Fibroblast of lung (primary cell): ENCODE measurements around the gene CDH1. TPM values are rescaled to one million over a fixed set of nuclear protein-coding genes. Genes with fewer than 3 reads are reported as not detected.

Source experiments
- DNase-seq, 2 donors: peaks; one replicate each; pipeline versions ENCODE4 v3.0.0 to v3.0.0-alpha.2; 2010; ENCODE audit warnings: low read depth in 2 of 2
- H2AFZ ChIP-seq: 2 replicates; pipeline ENCODE4 v1.5.1; 2012; ENCODE audit warnings: low read length, control low read depth, inconsistent platforms
- H3K27ac ChIP-seq: 2 replicates; pipeline ENCODE4 v1.5.1; 2011; ENCODE audit warnings: low read length, control low read depth; ENCODE audit not compliant: insufficient read depth
- H3K27me3 ChIP-seq: 2 replicates; pipeline ENCODE4 v1.5.1; 2011; ENCODE audit warnings: mild to moderate bottlenecking, low read length; ENCODE audit not compliant: control insufficient read depth, insufficient read depth
- H3K36me3 ChIP-seq: 2 replicates; pipeline ENCODE4 v1.5.1; 2011; ENCODE audit warnings: low read length; ENCODE audit not compliant: control insufficient read depth, insufficient read depth
- H3K4me1 ChIP-seq: 2 replicates; pipeline ENCODE4 v1.5.1; 2011; ENCODE audit warnings: low read length; ENCODE audit not compliant: control insufficient read depth, insufficient read depth; ENCODE audit errors: extremely low read depth
- H3K4me2 ChIP-seq: 2 replicates; pipeline ENCODE4 v1.5.1; 2011; ENCODE audit warnings: low read length, control low read depth; ENCODE audit not compliant: insufficient read depth; ENCODE audit errors: extremely low read depth
- H3K4me3 ChIP-seq, 4 experiments: fragments of 200-600 bp in 1 of 4; sonication (generic) in 1 of 4; replicated peaks in 1 of 4; 2 replicates each; pipeline ENCODE4 v1.5.1; 2011 to 2016; ENCODE audit warnings: low read length in 4 of 4, low read depth in 3 of 4, mild to moderate bottlenecking in 3 of 4, control low read depth in 2 of 4, inconsistent platforms in 1 of 4, mixed read lengths in 1 of 4; ENCODE audit not compliant: insufficient read depth in 1 of 4; ENCODE audit errors: control extremely low read depth in 1 of 4
- H3K79me2 ChIP-seq: 2 replicates; pipeline ENCODE4 v1.5.1; 2012; ENCODE audit warnings: mild to moderate bottlenecking, low read length, inconsistent platforms; ENCODE audit not compliant: control insufficient read depth, insufficient read depth
- H3K9ac ChIP-seq: 2 replicates; pipeline ENCODE4 v1.5.1; 2011; ENCODE audit warnings: mild to moderate bottlenecking, low read length, control low read depth; ENCODE audit not compliant: insufficient read depth
- H3K9me3 ChIP-seq: 2 replicates; pipeline ENCODE4 v1.5.1; 2012; ENCODE audit warnings: low read depth, low read length; ENCODE audit not compliant: control insufficient read depth, insufficient read depth
- H4K20me1 ChIP-seq: 2 replicates; pipeline ENCODE4 v1.5.1; 2011; ENCODE audit warnings: low read length; ENCODE audit not compliant: control insufficient read depth, insufficient read depth; ENCODE audit errors: extremely low read depth
- EZH2 ChIP-seq: IDR thresholded peaks from 2 replicates; pipeline ENCODE4 v1.5.1; 2012; ENCODE audit warnings: low read length, control low read depth, mild to moderate bottlenecking; ENCODE audit errors: missing control alignments
- polyA plus RNA-seq, 2 donors: library from polyadenylated mRNA; depleted of rRNA in 1 of 2; stranded (reverse) in 1 of 2; unstranded in 1 of 2; fragments of >200 nt; gene quantifications; 2 replicates each; pipeline ENCODE4 v1.2.1, GENCODE V29; 2011 to 2012; ENCODE audit warnings: missing spikeins in 1 of 2
- total RNA-seq: library from RNA; depleted of rRNA; stranded (reverse); fragments of >200 nt; gene quantifications from 2 replicates; pipeline ENCODE4 v1.2.1, GENCODE V29; 2014
- TF ChIP-seq, protein P1 (sequence below), 2 donors: IDR thresholded peaks in 1 of 2; conservative IDR thresholded peaks in 1 of 2; 1 replicate in 1 of 2; 2 replicates in 1 of 2; pipeline ENCODE4 v1.5.1; 2011 to 2012; ENCODE audit warnings: low read length in 2 of 2, control low read depth in 1 of 2, inconsistent platforms in 1 of 2, low read depth in 1 of 2, mild to moderate bottlenecking in 1 of 2

The CDH1 gene
- total and polyA plus RNA-seq, 2 donors (not counting 1 experiment from before 2014, with no cell fraction given), result 0.02 TPM; not detected in 1

DNA sequence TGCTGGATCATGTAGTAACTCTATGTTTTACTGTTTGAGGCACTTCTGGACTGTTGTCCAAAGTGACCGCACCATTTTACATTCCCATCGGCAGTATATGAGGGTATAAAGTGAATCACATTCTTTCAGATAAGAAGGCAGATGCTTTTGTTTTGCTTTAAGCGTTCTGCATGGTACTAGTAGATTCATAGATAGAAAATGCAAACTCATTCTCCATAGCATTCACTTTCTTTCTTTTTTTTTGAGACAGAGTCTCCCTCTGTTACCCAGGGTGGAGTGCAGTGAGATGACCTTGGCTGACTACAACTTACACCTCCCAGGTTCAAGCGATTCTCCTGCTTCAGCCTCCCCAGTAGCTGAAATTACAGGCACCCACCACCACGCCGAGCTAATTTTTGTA, 146.6 kb downstream of the CDH1 start:
- no peak for TF ChIP-seq EZH2
- TF ChIP-seq, protein P1, sequence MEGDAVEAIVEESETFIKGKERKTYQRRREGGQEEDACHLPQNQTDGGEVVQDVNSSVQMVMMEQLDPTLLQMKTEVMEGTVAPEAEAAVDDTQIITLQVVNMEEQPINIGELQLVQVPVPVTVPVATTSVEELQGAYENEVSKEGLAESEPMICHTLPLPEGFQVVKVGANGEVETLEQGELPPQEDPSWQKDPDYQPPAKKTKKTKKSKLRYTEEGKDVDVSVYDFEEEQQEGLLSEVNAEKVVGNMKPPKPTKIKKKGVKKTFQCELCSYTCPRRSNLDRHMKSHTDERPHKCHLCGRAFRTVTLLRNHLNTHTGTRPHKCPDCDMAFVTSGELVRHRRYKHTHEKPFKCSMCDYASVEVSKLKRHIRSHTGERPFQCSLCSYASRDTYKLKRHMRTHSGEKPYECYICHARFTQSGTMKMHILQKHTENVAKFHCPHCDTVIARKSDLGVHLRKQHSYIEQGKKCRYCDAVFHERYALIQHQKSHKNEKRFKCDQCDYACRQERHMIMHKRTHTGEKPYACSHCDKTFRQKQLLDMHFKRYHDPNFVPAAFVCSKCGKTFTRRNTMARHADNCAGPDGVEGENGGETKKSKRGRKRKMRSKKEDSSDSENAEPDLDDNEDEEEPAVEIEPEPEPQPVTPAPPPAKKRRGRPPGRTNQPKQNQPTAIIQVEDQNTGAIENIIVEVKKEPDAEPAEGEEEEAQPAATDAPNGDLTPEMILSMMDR (conservative IDR thresholded peaks at IDR 0.05 in 1 of 2, IDR thresholded peaks at IDR 0.05 in 1 of 2; ENCODE audit: low read depth in 1 of 2, low read length in 2 of 2), result no peak
- Histone ChIP-seq H3K9ac (no peak overlapping the region), H3K36me3 (no peaks in the 10 kb centered on the region), H3K79me2 (no peaks in the 10 kb centered on the region), H4K20me1 (no peaks in the 10 kb centered on the region), H3K4me3 (no peak overlapping the region), H3K4me1 (no peaks in the 10 kb centered on the region), H3K27ac (no peak overlapping the region), H2AFZ (no peak overlapping the region), H3K4me2 (no peak overlapping the region), H3K27me3 (no peaks in the 10 kb centered on the region), H3K9me3 (no peaks in the 10 kb centered on the region)
- no peak for DNase-seq

DNA sequence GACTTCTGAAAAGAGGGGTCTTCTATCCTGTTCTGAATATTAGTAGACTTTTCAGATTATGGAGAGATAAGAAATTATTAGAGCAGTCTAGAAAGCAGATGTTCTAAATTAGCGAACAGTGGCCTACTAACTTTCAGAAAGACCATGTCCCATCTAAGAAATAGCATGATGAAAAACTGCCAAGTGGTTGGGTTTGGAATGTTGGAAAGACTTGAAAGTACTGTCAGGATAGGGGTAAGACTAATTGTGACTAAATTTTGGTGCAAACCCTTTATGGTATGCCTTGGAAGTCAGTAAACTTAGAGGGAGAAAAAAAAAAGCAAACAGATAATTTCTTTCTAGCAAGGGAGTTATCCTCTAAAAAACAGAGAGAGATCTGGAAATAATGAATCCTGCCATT, 147.3 kb downstream of the CDH1 start:
- TF ChIP-seq, protein P1 (conservative IDR thresholded peaks at IDR 0.05 in 1 of 2, IDR thresholded peaks at IDR 0.05 in 1 of 2; ENCODE audit: low read depth in 1 of 2, low read length in 2 of 2), result no peak
- TF ChIP-seq EZH2, result no peak
- no peaks in the 10 kb centered on the region for H3K9me3 ChIP-seq
- no peaks in the 10 kb centered on the region for H3K27me3 ChIP-seq
- no peak overlapping the region for H2AFZ ChIP-seq
- DNase-seq, result peak in 1 of 2 donors; percentile 55
- no peaks in the 10 kb centered on the region for H3K4me1 ChIP-seq
- no peak overlapping the region for H3K4me2 ChIP-seq
- no peaks in the 10 kb centered on the region for H3K36me3 ChIP-seq
- H3K27ac ChIP-seq, result no peak overlapping the region
- H4K20me1 ChIP-seq, result no peaks in the 10 kb centered on the region
- H3K79me2 ChIP-seq, result no peaks in the 10 kb centered on the region
- H3K9ac ChIP-seq, result no peak overlapping the region
- no peak overlapping the region for H3K4me3 ChIP-seq

Other genes with a start within 250 kb of the CDH1 start
- gene ZFP90, start 198.0 kb upstream of the CDH1 start, total RNA-seq, result 38.5 and 42.8 TPM in 2 replicates
- 12.8 and 18.7 TPM in 2 replicates for gene ZFP90, start 198.0 kb upstream of the CDH1 start, polyA plus RNA-seq
- 0.26 TPM in 1 of 2 replicates, not detected in the other for gene CDH3, start 92.0 kb upstream of the CDH1 start, total RNA-seq
- 0.05 and 0.14 TPM in 2 replicates for gene CDH3, start 92.0 kb upstream of the CDH1 start, polyA plus RNA-seq
- 22.6 and 29.9 TPM in 2 replicates for gene TANGO6, start 106.2 kb downstream of the CDH1 start, total RNA-seq
- gene TANGO6, start 106.2 kb downstream of the CDH1 start, polyA plus RNA-seq, result 6.5 and 8.6 TPM in 2 replicates